ENCODE data around the gene QTRT2. TPM values are rescaled to one million over a fixed set of nuclear protein-coding genes. Genes with fewer than 3 reads are reported as not detected.

QTRT2 gene
- total RNA-seq, 4 donors from 2014 or later = 7.2 to 18.3 (median 14.7) TPM

DNA sequence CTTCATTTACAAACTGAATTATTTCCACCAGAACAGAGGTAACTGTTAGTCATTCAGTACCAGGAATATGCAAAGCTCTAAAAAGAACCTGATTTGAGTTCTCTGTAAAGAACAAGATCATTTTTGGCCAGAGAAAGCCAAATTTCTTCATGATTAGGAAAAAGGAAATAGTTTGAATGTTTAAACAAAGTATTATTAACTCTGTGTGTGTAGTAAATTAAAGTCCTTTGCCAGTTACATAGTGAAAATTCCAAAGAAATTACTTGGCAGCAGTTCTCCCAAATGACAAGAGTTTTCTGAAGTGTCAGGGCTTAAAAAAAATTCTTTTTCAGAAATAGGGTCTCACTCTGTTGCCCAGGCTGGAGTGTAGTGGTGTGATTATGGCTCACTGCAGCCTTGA is 24.5 kb downstream of the QTRT2 start:
- H3K4me1 ChIP-seq = no peaks in the 10 kb centered on the region
- no peak overlapping the region for H3K4me3 ChIP-seq
- TF ChIP-seq EP300 (IDR thresholded peaks at IDR 0.05; ENCODE audit: low read depth) (no peak), POLR2A (IDR thresholded peaks at IDR 0.05) (no peak), POLR2AphosphoS5 (IDR thresholded peaks at IDR 0.05) (no peak)
- TF ChIP-seq, protein P1, sequence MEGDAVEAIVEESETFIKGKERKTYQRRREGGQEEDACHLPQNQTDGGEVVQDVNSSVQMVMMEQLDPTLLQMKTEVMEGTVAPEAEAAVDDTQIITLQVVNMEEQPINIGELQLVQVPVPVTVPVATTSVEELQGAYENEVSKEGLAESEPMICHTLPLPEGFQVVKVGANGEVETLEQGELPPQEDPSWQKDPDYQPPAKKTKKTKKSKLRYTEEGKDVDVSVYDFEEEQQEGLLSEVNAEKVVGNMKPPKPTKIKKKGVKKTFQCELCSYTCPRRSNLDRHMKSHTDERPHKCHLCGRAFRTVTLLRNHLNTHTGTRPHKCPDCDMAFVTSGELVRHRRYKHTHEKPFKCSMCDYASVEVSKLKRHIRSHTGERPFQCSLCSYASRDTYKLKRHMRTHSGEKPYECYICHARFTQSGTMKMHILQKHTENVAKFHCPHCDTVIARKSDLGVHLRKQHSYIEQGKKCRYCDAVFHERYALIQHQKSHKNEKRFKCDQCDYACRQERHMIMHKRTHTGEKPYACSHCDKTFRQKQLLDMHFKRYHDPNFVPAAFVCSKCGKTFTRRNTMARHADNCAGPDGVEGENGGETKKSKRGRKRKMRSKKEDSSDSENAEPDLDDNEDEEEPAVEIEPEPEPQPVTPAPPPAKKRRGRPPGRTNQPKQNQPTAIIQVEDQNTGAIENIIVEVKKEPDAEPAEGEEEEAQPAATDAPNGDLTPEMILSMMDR (IDR thresholded peaks at IDR 0.05) = no peak
- intact Hi-C loops (cut with DNase I; ENCODE audit: low total_unique reads) (no loop called here), in situ Hi-C loops (cut with MboI; ENCODE audit: low pct_ligation_motif_present in 1 of 4, low pct_unique_long_range_greater_than_20kb in 1 of 4, low sequenced_read_pairs in 3 of 4) (no loop called here)
- no peak for DNase-seq
- peaks cover 0 to 44% (median 15%) of the 10 kb centered on the region in 4 donors for H3K36me3 ChIP-seq
- H3K27ac ChIP-seq = no peak overlapping the region
- H3K9me3 ChIP-seq = no peaks in the 10 kb centered on the region
- H3K27me3 ChIP-seq = no peaks in the 10 kb centered on the region

DNA sequence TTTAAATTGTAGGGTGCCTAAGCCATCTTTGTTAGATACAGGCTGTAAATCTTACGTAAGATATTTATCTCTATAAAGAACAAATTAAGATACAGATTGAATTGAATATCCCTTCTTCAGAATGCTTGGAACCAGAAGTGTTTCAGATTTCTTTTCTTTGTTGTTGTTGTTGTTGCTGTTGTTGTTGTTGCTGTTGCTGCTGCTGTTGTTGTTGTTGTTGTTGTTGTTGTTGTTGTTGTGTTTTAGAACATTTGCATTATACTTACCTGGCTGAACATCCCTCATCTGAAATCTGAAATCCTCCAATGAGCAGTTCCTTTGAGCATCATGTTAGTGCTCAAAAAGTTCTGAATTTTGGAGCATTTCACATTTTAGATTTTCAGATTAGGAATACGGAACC is 26.6 kb downstream of the QTRT2 start:
- Histone ChIP-seq H3K36me3 (peaks cover 0 to 48% (median 10%) of the 10 kb centered on the region in 4 donors), H3K4me3 (no peak overlapping the region), H3K9me3 (no peaks in the 10 kb centered on the region), H3K4me1 (no peaks in the 10 kb centered on the region), H3K27me3 (no peaks in the 10 kb centered on the region), H3K27ac (no peak overlapping the region)
- WGBS, 2 donors (ENCODE audit: low coverage in 1 of 2) = 88 to 96% methylated on average over 1 to 2 of the region's 2 CpGs
- in situ Hi-C loops (cut with MboI; ENCODE audit: low pct_ligation_motif_present in 1 of 4, low pct_unique_long_range_greater_than_20kb in 1 of 4, low sequenced_read_pairs in 3 of 4) (no loop called here), intact Hi-C loops (cut with DNase I; ENCODE audit: low total_unique reads) (no loop called here)
- DNase-seq = no peak
- no peak for TF ChIP-seq EP300 (IDR thresholded peaks at IDR 0.05; ENCODE audit: low read depth)
- TF ChIP-seq, protein P1 (IDR thresholded peaks at IDR 0.05) = no peak
- TF ChIP-seq POLR2A (IDR thresholded peaks at IDR 0.05) = no peak
- no peak for TF ChIP-seq POLR2AphosphoS5 (IDR thresholded peaks at IDR 0.05)

DNA sequence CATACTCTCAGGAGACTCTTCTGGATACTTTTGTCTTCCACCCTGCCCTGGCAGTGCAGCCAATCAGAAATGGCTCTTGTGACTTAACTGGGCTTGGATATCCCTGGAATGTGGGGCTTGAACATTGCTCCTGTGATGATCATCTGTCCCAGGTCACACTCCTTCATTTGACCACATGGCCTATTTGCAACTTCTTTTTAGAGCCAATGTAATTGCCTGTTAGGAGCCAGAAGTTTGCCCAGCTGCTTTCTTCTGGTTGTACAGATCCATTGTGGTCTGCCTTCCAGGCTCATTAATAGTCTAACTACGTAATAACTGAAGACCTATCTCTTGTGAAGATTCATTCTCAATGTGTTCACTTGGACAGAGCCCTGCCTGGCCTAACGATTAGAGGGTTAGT is 29.8 kb downstream of the QTRT2 start:
- H3K27me3 ChIP-seq = no peaks in the 10 kb centered on the region
- peaks cover 0 to 34% (median 10%) of the 10 kb centered on the region in 4 donors for H3K36me3 ChIP-seq
- TF ChIP-seq, protein P1 (IDR thresholded peaks at IDR 0.05) = no peak
- H3K4me1 ChIP-seq = no peaks in the 10 kb centered on the region
- H3K27ac ChIP-seq = no peak overlapping the region
- H3K4me3 ChIP-seq = no peak overlapping the region
- no peak for DNase-seq
- in situ Hi-C loops (cut with MboI; ENCODE audit: low pct_ligation_motif_present in 1 of 4, low pct_unique_long_range_greater_than_20kb in 1 of 4, low sequenced_read_pairs in 3 of 4) (no loop called here), intact Hi-C loops (cut with DNase I; ENCODE audit: low total_unique reads) (no loop called here)
- no peaks in the 10 kb centered on the region for H3K9me3 ChIP-seq
- WGBS, 2 donors (ENCODE audit: low coverage in 1 of 2) = 95% methylated on average over 2 of the region's 2 CpGs; no CpG with 5 or more reads in 1 of the 2 donors

DNA sequence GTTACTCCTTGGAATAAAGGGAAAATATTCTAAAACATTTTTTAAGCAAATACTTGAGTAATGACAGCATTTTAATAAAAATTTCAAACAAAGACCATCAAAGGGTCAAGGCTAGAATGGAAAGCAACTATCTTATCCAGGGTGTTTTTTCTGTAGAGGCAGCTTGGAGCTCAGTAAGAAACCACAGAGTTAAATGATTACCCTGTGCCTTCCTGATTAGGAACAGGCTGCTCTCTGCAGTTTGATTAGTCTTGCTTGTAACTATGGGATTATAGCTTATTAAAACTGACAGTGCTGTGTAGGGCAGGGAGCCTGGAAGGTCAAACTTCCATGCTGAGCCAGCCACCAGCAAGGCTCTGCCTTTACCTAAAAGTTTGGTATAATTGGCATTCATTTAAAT is 33.1 kb downstream of the QTRT2 start:
- Histone ChIP-seq H3K4me3 (no peak overlapping the region), H3K36me3 (peaks cover 0 to 19% (median 6%) of the 10 kb centered on the region in 4 donors), H3K4me1 (no peaks in the 10 kb centered on the region), H3K27me3 (no peaks in the 10 kb centered on the region), H3K9me3 (no peaks in the 10 kb centered on the region), H3K27ac (no peak overlapping the region)
- DNase-seq = no peak
- no peak for TF ChIP-seq POLR2A (IDR thresholded peaks at IDR 0.05)
- no peak for TF ChIP-seq POLR2AphosphoS5 (IDR thresholded peaks at IDR 0.05)
- TF ChIP-seq, protein P1 (IDR thresholded peaks at IDR 0.05) = no peak
- no peak for TF ChIP-seq EP300 (IDR thresholded peaks at IDR 0.05; ENCODE audit: low read depth)
- in situ Hi-C loops (cut with MboI; ENCODE audit: low pct_ligation_motif_present in 1 of 4, low pct_unique_long_range_greater_than_20kb in 1 of 4, low sequenced_read_pairs in 3 of 4) = no loop called here
- intact Hi-C loops (cut with DNase I; ENCODE audit: low total_unique reads) = no loop called here
